ENCODE measurements around the gene SRRM2.

DNA sequence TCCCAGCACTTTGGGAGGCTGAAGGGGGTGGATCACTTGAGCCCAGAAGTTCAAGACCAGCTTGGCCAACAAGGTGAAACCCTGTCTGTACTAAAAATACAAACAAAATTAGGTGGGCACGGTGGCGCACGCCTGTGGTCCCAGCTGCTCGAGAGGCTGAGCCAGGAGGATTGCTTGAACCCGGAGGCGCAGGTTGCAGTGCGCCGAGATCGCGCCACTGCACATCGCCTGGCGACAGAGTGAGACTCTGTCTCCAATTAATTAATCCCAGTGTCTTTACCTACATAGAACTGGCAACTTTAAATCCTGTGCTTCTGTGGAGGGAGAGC, 26.2 kb downstream of the SRRM2 start:
- TF ChIP-seq, protein P1, sequence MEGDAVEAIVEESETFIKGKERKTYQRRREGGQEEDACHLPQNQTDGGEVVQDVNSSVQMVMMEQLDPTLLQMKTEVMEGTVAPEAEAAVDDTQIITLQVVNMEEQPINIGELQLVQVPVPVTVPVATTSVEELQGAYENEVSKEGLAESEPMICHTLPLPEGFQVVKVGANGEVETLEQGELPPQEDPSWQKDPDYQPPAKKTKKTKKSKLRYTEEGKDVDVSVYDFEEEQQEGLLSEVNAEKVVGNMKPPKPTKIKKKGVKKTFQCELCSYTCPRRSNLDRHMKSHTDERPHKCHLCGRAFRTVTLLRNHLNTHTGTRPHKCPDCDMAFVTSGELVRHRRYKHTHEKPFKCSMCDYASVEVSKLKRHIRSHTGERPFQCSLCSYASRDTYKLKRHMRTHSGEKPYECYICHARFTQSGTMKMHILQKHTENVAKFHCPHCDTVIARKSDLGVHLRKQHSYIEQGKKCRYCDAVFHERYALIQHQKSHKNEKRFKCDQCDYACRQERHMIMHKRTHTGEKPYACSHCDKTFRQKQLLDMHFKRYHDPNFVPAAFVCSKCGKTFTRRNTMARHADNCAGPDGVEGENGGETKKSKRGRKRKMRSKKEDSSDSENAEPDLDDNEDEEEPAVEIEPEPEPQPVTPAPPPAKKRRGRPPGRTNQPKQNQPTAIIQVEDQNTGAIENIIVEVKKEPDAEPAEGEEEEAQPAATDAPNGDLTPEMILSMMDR (IDR thresholded peaks at IDR 0.05) = no peak
- no peak for TF ChIP-seq POLR2A (IDR thresholded peaks at IDR 0.05)
